Measurements from ENCODE around the gene NCK2. TPM values are rescaled to one million over a fixed set of nuclear protein-coding genes. Genes with fewer than 3 reads are reported as not detected.

NCK2 gene
- polyA plus RNA-seq, 2 of the 4 experiments (the other 2 are of a cell fraction): 17.1 to 17.8 TPM

- ATAC-seq (no peak), DNase-seq (ENCODE audit: low read depth in 1 of 2, low spot score in 1 of 2) (no peak), FAIRE-seq (no peak)
- no peaks in the 10 kb centered on the region; the same call in 2 of the 3 replicates for H3K9me3 ChIP-seq
- ChIA-PET CTCF (interaction anchor here (0.6 kb wide), 1 partner anchor 285 kb away, joined by 3 read pairs; no protein-coding TSS in a partner anchor), POLR2A (no interaction called here)
- TF ChIP-seq TP53 (CRISPR knock-in tag; IDR thresholded peaks at IDR 0.05) (no peak), NR3C1 (IDR thresholded peaks at IDR 0.05) (no peak), HOXB13 (CRISPR knock-in tag; IDR thresholded peaks at IDR 0.05; ENCODE audit: low read depth) (no peak), KDM5A (IDR thresholded peaks at IDR 0.05) (no peak), PHF8 (IDR thresholded peaks at IDR 0.05; ENCODE audit: borderline replicate concordance, low read depth) (no peak), CHD2 (IDR thresholded peaks at IDR 0.05; ENCODE audit: low read length, partially characterized antibody) (no peak)
- H3K4me3 ChIP-seq: no peak overlapping the region
- H3K4me2 ChIP-seq: no peak overlapping the region
- H3K27ac ChIP-seq: no peak overlapping the region
- WGBS (ENCODE audit: missing lambda C conversion rate): 81% methylated on average over 2 of the region's 2 CpGs
- no peaks in the 10 kb centered on the region for H3K4me1 ChIP-seq
These were observed 145.4 kb downstream of the NCK2 start for GRCh38 chr2:105890111-105890510.

GRCh38 chr2:105890856-105891255 is 146.1 kb downstream of the NCK2 start:
- ATAC-seq: no peak
- no peaks in the 10 kb centered on the region for H3K4me1 ChIP-seq
- H3K27ac ChIP-seq: no peak overlapping the region
- 94% methylated on average over 10 of the region's 10 CpGs for WGBS (ENCODE audit: missing lambda C conversion rate)
- ChIA-PET POLR2A (no interaction called here), CTCF (no interaction called here)
- no peak for DNase-seq (ENCODE audit: low read depth in 1 of 2, low spot score in 1 of 2)
- no peaks in the 10 kb centered on the region; the same call in 2 of the 3 replicates for H3K9me3 ChIP-seq
- H3K4me2 ChIP-seq: no peak overlapping the region
- TF ChIP-seq FOSB (CRISPR knock-in tag; IDR thresholded peaks at IDR 0.05) (no peak), BHLHE40 (IDR thresholded peaks at IDR 0.05; ENCODE audit: low read depth, low read length) (no peak), ZFP36 (IDR thresholded peaks at IDR 0.05; ENCODE audit: borderline replicate concordance, partially characterized antibody) (no peak), SREBF2 (IDR thresholded peaks at IDR 0.05) (no peak), ZNF302 (CRISPR knock-in tag; IDR thresholded peaks at IDR 0.05) (no peak), JUNB (IDR thresholded peaks at IDR 0.05) (no peak), NFE2L2 (conservative IDR thresholded peaks at IDR 0.05; ENCODE audit: low read length) (no peak), CBX8 (IDR thresholded peaks at IDR 0.05) (no peak), CBX2 (IDR thresholded peaks at IDR 0.05; ENCODE audit: borderline replicate concordance, low read depth) (no peak), JUN (IDR thresholded peaks at IDR 0.05) (no peak), HMGXB4 (CRISPR knock-in tag; IDR thresholded peaks at IDR 0.05; ENCODE audit: borderline replicate concordance) (no peak), SMC3 (IDR thresholded peaks at IDR 0.05) (no peak), MAFK (IDR thresholded peaks at IDR 0.05; ENCODE audit: partially characterized antibody) (no peak), CEBPB (IDR thresholded peaks at IDR 0.05) (no peak), REST (IDR thresholded peaks at IDR 0.05) (no peak), RAD21 (conservative IDR thresholded peaks at IDR 0.05 in 1 of 2, IDR thresholded peaks at IDR 0.05 in 1 of 2) (no peak), EHF (CRISPR knock-in tag; IDR thresholded peaks at IDR 0.05) (no peak)
- H3K4me3 ChIP-seq: no peak overlapping the region
- FAIRE-seq: no peak

Data from A549 (cell line).